ENCODE data around the gene TEKT1.

GRCh38 chr17:6843241-6843880 is 11.8 kb upstream of the TEKT1 start:
- TF ChIP-seq, protein P1, sequence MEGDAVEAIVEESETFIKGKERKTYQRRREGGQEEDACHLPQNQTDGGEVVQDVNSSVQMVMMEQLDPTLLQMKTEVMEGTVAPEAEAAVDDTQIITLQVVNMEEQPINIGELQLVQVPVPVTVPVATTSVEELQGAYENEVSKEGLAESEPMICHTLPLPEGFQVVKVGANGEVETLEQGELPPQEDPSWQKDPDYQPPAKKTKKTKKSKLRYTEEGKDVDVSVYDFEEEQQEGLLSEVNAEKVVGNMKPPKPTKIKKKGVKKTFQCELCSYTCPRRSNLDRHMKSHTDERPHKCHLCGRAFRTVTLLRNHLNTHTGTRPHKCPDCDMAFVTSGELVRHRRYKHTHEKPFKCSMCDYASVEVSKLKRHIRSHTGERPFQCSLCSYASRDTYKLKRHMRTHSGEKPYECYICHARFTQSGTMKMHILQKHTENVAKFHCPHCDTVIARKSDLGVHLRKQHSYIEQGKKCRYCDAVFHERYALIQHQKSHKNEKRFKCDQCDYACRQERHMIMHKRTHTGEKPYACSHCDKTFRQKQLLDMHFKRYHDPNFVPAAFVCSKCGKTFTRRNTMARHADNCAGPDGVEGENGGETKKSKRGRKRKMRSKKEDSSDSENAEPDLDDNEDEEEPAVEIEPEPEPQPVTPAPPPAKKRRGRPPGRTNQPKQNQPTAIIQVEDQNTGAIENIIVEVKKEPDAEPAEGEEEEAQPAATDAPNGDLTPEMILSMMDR (IDR thresholded peaks at IDR 0.05): peak; percentile 23 to 57 (median 37)
- TF ChIP-seq POLR2A (IDR thresholded peaks at IDR 0.05): no peak

Data from testis (tissue), 2 donors.